ENCODE data around the gene CD163.

Gene CD163

GRCh38 chr12:7472060-7472459 is 31.5 kb downstream of the CD163 start:
- DNase-seq (ENCODE audit: extremely low read depth, insufficient read length) = no peak
- H3K4me3 ChIP-seq (replicated peaks; ENCODE audit: low read depth, low read length) = no peak overlapping the region
- no peak for TF ChIP-seq CTCF (IDR thresholded peaks at IDR 0.05; ENCODE audit: insufficient read depth, low read length, poor library complexity, severe bottlenecking)
- H3K36me3 ChIP-seq (ENCODE audit: control insufficient read depth, insufficient read depth, low read length) = no peaks in the 10 kb centered on the region
- no peaks in the 10 kb centered on the region for H3K27me3 ChIP-seq (replicated peaks; ENCODE audit: control insufficient read depth, insufficient read depth, low read length)

- H3K27me3 ChIP-seq (replicated peaks; ENCODE audit: control insufficient read depth, insufficient read depth, low read length) = no peaks in the 10 kb centered on the region
- DNase-seq (ENCODE audit: extremely low read depth, insufficient read length) = no peak
- no peaks in the 10 kb centered on the region for H3K36me3 ChIP-seq (ENCODE audit: control insufficient read depth, insufficient read depth, low read length)
- H3K4me3 ChIP-seq (replicated peaks; ENCODE audit: low read depth, low read length) = no peak overlapping the region
- TF ChIP-seq CTCF (IDR thresholded peaks at IDR 0.05; ENCODE audit: insufficient read depth, low read length, poor library complexity, severe bottlenecking) = peak; percentile 78
Measured at GRCh38 chr12:7460375-7461259, 43.0 kb downstream of the CD163 start.

- Histone ChIP-seq H3K4me3 (replicated peaks; ENCODE audit: low read depth, low read length) (no peak overlapping the region), H3K36me3 (ENCODE audit: control insufficient read depth, insufficient read depth, low read length) (no peaks in the 10 kb centered on the region), H3K27me3 (replicated peaks; ENCODE audit: control insufficient read depth, insufficient read depth, low read length) (no peaks in the 10 kb centered on the region)
- DNase-seq (ENCODE audit: extremely low read depth, insufficient read length) = no peak
- TF ChIP-seq CTCF (IDR thresholded peaks at IDR 0.05; ENCODE audit: insufficient read depth, low read length, poor library complexity, severe bottlenecking) = no peak
Measured at GRCh38 chr12:7459973-7460372, 43.6 kb downstream of the CD163 start.

GRCh38 chr12:7451756-7452155 is 51.8 kb downstream of the CD163 start:
- Histone ChIP-seq H3K4me3 (replicated peaks; ENCODE audit: low read depth, low read length) (no peak overlapping the region), H3K36me3 (ENCODE audit: control insufficient read depth, insufficient read depth, low read length) (no peaks in the 10 kb centered on the region), H3K27me3 (replicated peaks; ENCODE audit: control insufficient read depth, insufficient read depth, low read length) (no peaks in the 10 kb centered on the region)
- no peak for DNase-seq (ENCODE audit: extremely low read depth, insufficient read length)
- no peak for TF ChIP-seq CTCF (IDR thresholded peaks at IDR 0.05; ENCODE audit: insufficient read depth, low read length, poor library complexity, severe bottlenecking)

- Histone ChIP-seq H3K36me3 (ENCODE audit: control insufficient read depth, insufficient read depth, low read length) (no peaks in the 10 kb centered on the region), H3K4me3 (replicated peaks; ENCODE audit: low read depth, low read length) (no peak overlapping the region), H3K27me3 (replicated peaks; ENCODE audit: control insufficient read depth, insufficient read depth, low read length) (no peaks in the 10 kb centered on the region)
- DNase-seq (ENCODE audit: extremely low read depth, insufficient read length) = no peak
- no peak for TF ChIP-seq CTCF (IDR thresholded peaks at IDR 0.05; ENCODE audit: insufficient read depth, low read length, poor library complexity, severe bottlenecking)
Measured at GRCh38 chr12:7450667-7451066, 52.9 kb downstream of the CD163 start.

Data from GM06990 (cell line).